ENCODE data around the gene AGRP. TPM values are rescaled to one million over a fixed set of nuclear protein-coding genes. Genes with fewer than 3 reads are reported as not detected.

The AGRP gene
- total RNA-seq, 2 donors from 2014 or later = 1.5 TPM; not detected in 1

GRCh38 chr16:67438824-67439393 lies 44.4 kb downstream of the AGRP start:
- no peak overlapping the region for H3K27ac ChIP-seq
- no peak for DNase-seq (ENCODE audit: low spot score)
- no peak overlapping the region for H3K4me3 ChIP-seq
- peaks cover 21% of the 10 kb centered on the region for H3K4me1 ChIP-seq (replicated peaks)
- no peaks in the 10 kb centered on the region for H3K27me3 ChIP-seq (replicated peaks; ENCODE audit: insufficient read depth)
- WGBS = 86% methylated on average over 19 of the region's 19 CpGs
- peaks cover 6 to 10% of the 10 kb centered on the region in 2 donors for H3K36me3 ChIP-seq
- no peaks in the 10 kb centered on the region for H3K9me3 ChIP-seq
- intact Hi-C loops (cut with DNase I) = no loop called here
- no peak for TF ChIP-seq CTCF (IDR thresholded peaks at IDR 0.05)
- no peak for TF ChIP-seq POLR2A (IDR thresholded peaks at IDR 0.05)
- no peak for TF ChIP-seq POLR2AphosphoS5 (IDR thresholded peaks at IDR 0.05)

GRCh38 chr16:67438098-67438791 lies 45.1 kb downstream of the AGRP start:
- no peak overlapping the region for H3K4me3 ChIP-seq
- TF ChIP-seq POLR2A (IDR thresholded peaks at IDR 0.05) (no peak), POLR2AphosphoS5 (IDR thresholded peaks at IDR 0.05) (no peak), CTCF (IDR thresholded peaks at IDR 0.05) (no peak)
- WGBS = 93% methylated on average over 18 of the region's 20 CpGs
- no peak overlapping the region for H3K27ac ChIP-seq
- H3K36me3 ChIP-seq = peaks cover 6 to 10% of the 10 kb centered on the region in 2 donors
- peaks cover 21% of the 10 kb centered on the region for H3K4me1 ChIP-seq (replicated peaks)
- intact Hi-C loops (cut with DNase I) = no loop called here
- DNase-seq (ENCODE audit: low spot score) = no peak
- H3K9me3 ChIP-seq = no peaks in the 10 kb centered on the region
- no peaks in the 10 kb centered on the region for H3K27me3 ChIP-seq (replicated peaks; ENCODE audit: insufficient read depth)

GRCh38 chr16:67437513-67437912 lies 45.8 kb downstream of the AGRP start:
- Histone ChIP-seq H3K27ac (no peak overlapping the region), H3K9me3 (no peaks in the 10 kb centered on the region), H3K36me3 (peaks cover 6 to 10% of the 10 kb centered on the region in 2 donors), H3K4me3 (no peak overlapping the region), H3K4me1 (replicated peaks) (peaks cover 15% of the 10 kb centered on the region), H3K27me3 (replicated peaks; ENCODE audit: insufficient read depth) (no peaks in the 10 kb centered on the region)
- no peak for DNase-seq (ENCODE audit: low spot score)
- intact Hi-C loops (cut with DNase I) = no loop called here
- 78% methylated on average over 4 of the region's 4 CpGs for WGBS
- TF ChIP-seq CTCF (IDR thresholded peaks at IDR 0.05) (no peak), POLR2AphosphoS5 (IDR thresholded peaks at IDR 0.05) (no peak), POLR2A (IDR thresholded peaks at IDR 0.05) (no peak)

GRCh38 chr16:67436640-67437193 lies 46.6 kb downstream of the AGRP start:
- H3K27ac ChIP-seq = no peak overlapping the region
- no peak overlapping the region for H3K4me3 ChIP-seq
- TF ChIP-seq POLR2A (IDR thresholded peaks at IDR 0.05) (no peak), CTCF (IDR thresholded peaks at IDR 0.05) (no peak), POLR2AphosphoS5 (IDR thresholded peaks at IDR 0.05) (no peak)
- 94% methylated on average over 23 of the region's 23 CpGs for WGBS
- intact Hi-C loops (cut with DNase I) = no loop called here
- no peak for DNase-seq (ENCODE audit: low spot score)
- H3K4me1 ChIP-seq (replicated peaks) = peaks cover 13% of the 10 kb centered on the region
- H3K9me3 ChIP-seq = no peaks in the 10 kb centered on the region
- peaks cover 6 to 10% of the 10 kb centered on the region in 2 donors for H3K36me3 ChIP-seq
- H3K27me3 ChIP-seq (replicated peaks; ENCODE audit: insufficient read depth) = no peaks in the 10 kb centered on the region
